K562 (cell line): ENCODE measurements around the gene C7orf57. TPM values are rescaled to one million over a fixed set of nuclear protein-coding genes. Genes with fewer than 3 reads are reported as not detected.

Source experiments
- ARNT ChIP-seq, 2 experiments: fragments of 450-650 bp; IDR thresholded peaks; 2 replicates each; pipeline ENCODE4 v1.6.1; 2016; ENCODE audit warnings: mild to moderate bottlenecking in 1 of 2
- ATF1 ChIP-seq, 2 experiments: fragments of 450-650 bp in 1 of 2; IDR thresholded peaks; 2 replicates each; pipeline ENCODE4 v1.6.1; 2016; ENCODE audit warnings: missing compliant biosample characterization in 1 of 2, missing genetic modification characterization in 1 of 2
- ATF7 ChIP-seq: fragments of 450-650 bp; IDR thresholded peaks from 2 replicates; pipeline ENCODE4 v1.7.1; 2014; ENCODE audit warnings: mild to moderate bottlenecking, moderate library complexity
- BDP1 ChIP-seq: IDR thresholded peaks from 3 replicates; pipeline ENCODE4 v1.6.1; 2011; ENCODE audit not compliant: insufficient read length, insufficient read depth
- BRCA1 ChIP-seq, 2 experiments: fragments of 450-650 bp in 1 of 2; sonication (generic) in 1 of 2; formaldehyde crosslinking in 1 of 2; IDR thresholded peaks; 2 replicates each; pipeline versions ENCODE4 v1.5.0 to v1.6.1; 2017 to 2020; ENCODE audit warnings: mild to moderate bottlenecking in 1 of 2, missing genetic modification reagents in 1 of 2
- BRD9 ChIP-seq: fragments of 450-650 bp; IDR thresholded peaks from 2 replicates; pipeline ENCODE4 v1.6.1; 2018; ENCODE audit warnings: low read depth; ENCODE audit not compliant: partially characterized antibody
- CTBP1 ChIP-seq: fragments of 450-650 bp; IDR thresholded peaks from 2 replicates; pipeline ENCODE4 v1.6.1; 2016; ENCODE audit warnings: borderline replicate concordance
- LEF1 ChIP-seq: fragments of 450-650 bp; IDR thresholded peaks from 2 replicates; pipeline ENCODE4 v1.6.1; 2016; ENCODE audit warnings: mild to moderate bottlenecking
- MBD2 ChIP-seq: sonication (generic); IDR thresholded peaks from 2 replicates; pipeline ENCODE4 v1.6.1; 2016; ENCODE audit warnings: low read depth, borderline replicate concordance
- RBM39 ChIP-seq: fragments of 200-400 bp; formaldehyde crosslinking; optimal IDR thresholded peaks from 2 replicates; pipeline ENCODE3; 2018; ENCODE audit warnings: low read depth, low read length
- SAFB ChIP-seq: fragments of 200-400 bp; formaldehyde crosslinking; IDR thresholded peaks from 2 replicates; pipeline ENCODE4 v1.6.1; 2017; ENCODE audit warnings: low read depth, low read length, borderline replicate concordance
- SIN3B ChIP-seq: fragments of 450-650 bp; IDR thresholded peaks from 2 replicates; pipeline ENCODE4 v1.6.1; 2017; ENCODE audit warnings: low read depth, mild to moderate bottlenecking, moderate library complexity
- SMARCC2 ChIP-seq: fragments of 450-650 bp; IDR thresholded peaks from 2 replicates; pipeline ENCODE4 v1.6.1; 2017; ENCODE audit warnings: antibody characterized with exemption, moderate library complexity, mild to moderate bottlenecking, low read depth
- ZNF133 ChIP-seq: fragments of 250-450 bp; sonication (Bioruptor Pico); IDR thresholded peaks from 2 replicates; pipeline ENCODE4 v1.4.0; 2020; ENCODE audit warnings: mild to moderate bottlenecking
- polyA plus RNA-seq, 8 experiments: library from polyadenylated mRNA; depleted of rRNA in 4 of 8; stranded (reverse) in 5 of 8; unstranded in 3 of 8; fragments of >200 nt; fragmentation: Nextera tagmentation in 2 of 8; fragmentation: Illumina TruSeq in 1 of 8; extraction: Ambion mirVana in 2 of 8; extraction: Trizol in 1 of 8; gene quantifications; 2 replicates each; pipeline versions ENCODE4 v1.2.1 to v1.2.3, GENCODE V29; 2011 to 2014; ENCODE audit warnings: inconsistent platforms in 1 of 8, missing spikeins in 1 of 8
- total RNA-seq, 7 experiments: library from RNA; depleted of rRNA in 6 of 7; stranded (reverse); fragments of >200 nt in 6 of 7; fragmentation: Illumina TruSeq in 2 of 7; extraction: Trizol in 2 of 7; gene quantifications; 2 replicates each; pipeline versions ENCODE4 v1.2.1 to v1.2.3, GENCODE V29; 2011 to 2021; ENCODE audit warnings: low replicate concordance in 1 of 7
- TF ChIP-seq, protein P1 (sequence below): fragments of 250-450 bp; sonication (Bioruptor Pico); IDR thresholded peaks from 2 replicates; pipeline ENCODE4 v1.8.0; 2021; ENCODE audit warnings: borderline replicate concordance, mild to moderate bottlenecking, moderate library complexity; ENCODE audit not compliant: poor library complexity, severe bottlenecking
- TF ChIP-seq, protein P2 (sequence below): sonication (generic); formaldehyde crosslinking; IDR thresholded peaks from 2 replicates; pipeline ENCODE4 v1.8.0; 2023; ENCODE audit warnings: mild to moderate bottlenecking, missing genetic modification reagents
- TF ChIP-seq, protein P3 (sequence below): fragments of 150-350 bp; conservative IDR thresholded peaks from 2 replicates; pipeline ENCODE4 v1.6.1; 2014; ENCODE audit warnings: low read length
- TF ChIP-seq, protein P4 (sequence below): fragments of 250-450 bp; sonication (Bioruptor Pico); IDR thresholded peaks from 2 replicates; pipeline ENCODE4 v1.5.0; 2020; ENCODE audit warnings: mild to moderate bottlenecking
- TF ChIP-seq, protein P5 (sequence below): sonication (generic); formaldehyde crosslinking; IDR thresholded peaks from 2 replicates; pipeline ENCODE4 v1.8.0; 2022; ENCODE audit warnings: missing genetic modification reagents, mild to moderate bottlenecking, moderate library complexity, borderline replicate concordance

C7orf57 gene
- total and polyA plus RNA-seq, 9 of the 15 experiments (the other 6 are each of a cell fraction or from before 2014, with no cell fraction given): not detected

DNA sequence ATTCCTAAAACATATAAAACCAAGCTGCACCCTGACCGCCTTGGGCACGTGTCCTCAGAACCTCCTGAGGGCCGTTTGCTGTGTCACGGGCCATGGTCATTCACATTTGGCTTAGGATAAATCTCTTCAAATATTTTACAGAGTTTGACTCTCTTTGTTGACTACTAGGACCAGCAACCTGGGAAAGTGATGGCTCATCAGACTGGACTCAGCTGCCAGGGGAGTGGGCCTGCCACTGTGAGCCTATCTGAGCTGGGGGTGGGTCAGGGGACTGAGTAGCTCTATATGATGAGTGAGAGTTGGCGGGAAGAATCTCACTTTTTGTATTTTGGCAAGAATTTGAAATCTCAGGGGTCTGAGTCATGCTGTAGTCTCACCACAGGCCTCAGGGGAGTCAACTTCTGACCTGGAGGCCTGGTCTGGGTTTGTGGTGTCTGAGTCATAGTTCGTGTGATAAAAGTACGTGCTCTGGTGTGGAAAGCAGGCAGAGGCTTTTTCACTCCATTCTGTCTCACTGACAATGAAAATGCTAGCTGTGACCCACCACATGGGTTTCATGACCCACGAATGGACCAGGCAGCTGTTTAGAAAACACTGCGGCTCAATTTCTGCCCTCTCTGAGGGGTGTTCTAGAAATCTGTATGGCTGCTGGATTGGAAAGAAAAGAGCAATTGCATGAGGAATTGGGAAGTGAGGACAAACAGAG is 49.5 kb downstream of the C7orf57 start (continued):
- TF ChIP-seq ZNF133 (no peak), ATF7 (peak; percentile 79), SIN3B (no peak), SAFB (no peak), LEF1 (peak; percentile 58; the same call in 1 of the 2 replicates), BRD9 (peak; percentile 44), SMARCC2 (peak; percentile 85), MBD2 (0 out of 2 replicates have a peak, but pooled peaks have one; percentile 38), BRCA1 (IDR thresholded peaks at IDR 0.05) (no peak), BRCA1 (CRISPR knock-in tag; IDR thresholded peaks at IDR 0.05) (no peak), ARNT (IDR thresholded peaks at IDR 0.05) (no peak), ATF1 (CRISPR knock-in tag; IDR thresholded peaks at IDR 0.05) (no peak), ATF1 (tag; IDR thresholded peaks at IDR 0.05) (peak; percentile 56), CTBP1 (peak; percentile 32; the same call in 1 of the 2 replicates), RBM39 (no peak), BDP1 (no peak)
- TF ChIP-seq, protein P1, sequence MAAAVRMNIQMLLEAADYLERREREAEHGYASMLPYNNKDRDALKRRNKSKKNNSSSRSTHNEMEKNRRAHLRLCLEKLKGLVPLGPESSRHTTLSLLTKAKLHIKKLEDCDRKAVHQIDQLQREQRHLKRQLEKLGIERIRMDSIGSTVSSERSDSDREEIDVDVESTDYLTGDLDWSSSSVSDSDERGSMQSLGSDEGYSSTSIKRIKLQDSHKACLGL (CRISPR knock-in tag): no peak
- TF ChIP-seq, protein P2, sequence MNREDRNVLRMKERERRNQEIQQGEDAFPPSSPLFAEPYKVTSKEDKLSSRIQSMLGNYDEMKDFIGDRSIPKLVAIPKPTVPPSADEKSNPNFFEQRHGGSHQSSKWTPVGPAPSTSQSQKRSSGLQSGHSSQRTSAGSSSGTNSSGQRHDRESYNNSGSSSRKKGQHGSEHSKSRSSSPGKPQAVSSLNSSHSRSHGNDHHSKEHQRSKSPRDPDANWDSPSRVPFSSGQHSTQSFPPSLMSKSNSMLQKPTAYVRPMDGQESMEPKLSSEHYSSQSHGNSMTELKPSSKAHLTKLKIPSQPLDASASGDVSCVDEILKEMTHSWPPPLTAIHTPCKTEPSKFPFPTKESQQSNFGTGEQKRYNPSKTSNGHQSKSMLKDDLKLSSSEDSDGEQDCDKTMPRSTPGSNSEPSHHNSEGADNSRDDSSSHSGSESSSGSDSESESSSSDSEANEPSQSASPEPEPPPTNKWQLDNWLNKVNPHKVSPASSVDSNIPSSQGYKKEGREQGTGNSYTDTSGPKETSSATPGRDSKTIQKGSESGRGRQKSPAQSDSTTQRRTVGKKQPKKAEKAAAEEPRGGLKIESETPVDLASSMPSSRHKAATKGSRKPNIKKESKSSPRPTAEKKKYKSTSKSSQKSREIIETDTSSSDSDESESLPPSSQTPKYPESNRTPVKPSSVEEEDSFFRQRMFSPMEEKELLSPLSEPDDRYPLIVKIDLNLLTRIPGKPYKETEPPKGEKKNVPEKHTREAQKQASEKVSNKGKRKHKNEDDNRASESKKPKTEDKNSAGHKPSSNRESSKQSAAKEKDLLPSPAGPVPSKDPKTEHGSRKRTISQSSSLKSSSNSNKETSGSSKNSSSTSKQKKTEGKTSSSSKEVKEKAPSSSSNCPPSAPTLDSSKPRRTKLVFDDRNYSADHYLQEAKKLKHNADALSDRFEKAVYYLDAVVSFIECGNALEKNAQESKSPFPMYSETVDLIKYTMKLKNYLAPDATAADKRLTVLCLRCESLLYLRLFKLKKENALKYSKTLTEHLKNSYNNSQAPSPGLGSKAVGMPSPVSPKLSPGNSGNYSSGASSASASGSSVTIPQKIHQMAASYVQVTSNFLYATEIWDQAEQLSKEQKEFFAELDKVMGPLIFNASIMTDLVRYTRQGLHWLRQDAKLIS (CRISPR knock-in tag): no peak
- TF ChIP-seq, protein P3, sequence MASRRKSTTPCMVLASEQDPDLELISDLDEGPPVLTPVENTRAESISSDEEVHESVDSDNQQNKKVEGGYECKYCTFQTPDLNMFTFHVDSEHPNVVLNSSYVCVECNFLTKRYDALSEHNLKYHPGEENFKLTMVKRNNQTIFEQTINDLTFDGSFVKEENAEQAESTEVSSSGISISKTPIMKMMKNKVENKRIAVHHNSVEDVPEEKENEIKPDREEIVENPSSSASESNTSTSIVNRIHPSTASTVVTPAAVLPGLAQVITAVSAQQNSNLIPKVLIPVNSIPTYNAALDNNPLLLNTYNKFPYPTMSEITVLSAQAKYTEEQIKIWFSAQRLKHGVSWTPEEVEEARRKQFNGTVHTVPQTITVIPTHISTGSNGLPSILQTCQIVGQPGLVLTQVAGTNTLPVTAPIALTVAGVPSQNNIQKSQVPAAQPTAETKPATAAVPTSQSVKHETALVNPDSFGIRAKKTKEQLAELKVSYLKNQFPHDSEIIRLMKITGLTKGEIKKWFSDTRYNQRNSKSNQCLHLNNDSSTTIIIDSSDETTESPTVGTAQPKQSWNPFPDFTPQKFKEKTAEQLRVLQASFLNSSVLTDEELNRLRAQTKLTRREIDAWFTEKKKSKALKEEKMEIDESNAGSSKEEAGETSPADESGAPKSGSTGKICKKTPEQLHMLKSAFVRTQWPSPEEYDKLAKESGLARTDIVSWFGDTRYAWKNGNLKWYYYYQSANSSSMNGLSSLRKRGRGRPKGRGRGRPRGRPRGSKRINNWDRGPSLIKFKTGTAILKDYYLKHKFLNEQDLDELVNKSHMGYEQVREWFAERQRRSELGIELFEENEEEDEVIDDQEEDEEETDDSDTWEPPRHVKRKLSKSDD: no peak
- TF ChIP-seq, protein P4, sequence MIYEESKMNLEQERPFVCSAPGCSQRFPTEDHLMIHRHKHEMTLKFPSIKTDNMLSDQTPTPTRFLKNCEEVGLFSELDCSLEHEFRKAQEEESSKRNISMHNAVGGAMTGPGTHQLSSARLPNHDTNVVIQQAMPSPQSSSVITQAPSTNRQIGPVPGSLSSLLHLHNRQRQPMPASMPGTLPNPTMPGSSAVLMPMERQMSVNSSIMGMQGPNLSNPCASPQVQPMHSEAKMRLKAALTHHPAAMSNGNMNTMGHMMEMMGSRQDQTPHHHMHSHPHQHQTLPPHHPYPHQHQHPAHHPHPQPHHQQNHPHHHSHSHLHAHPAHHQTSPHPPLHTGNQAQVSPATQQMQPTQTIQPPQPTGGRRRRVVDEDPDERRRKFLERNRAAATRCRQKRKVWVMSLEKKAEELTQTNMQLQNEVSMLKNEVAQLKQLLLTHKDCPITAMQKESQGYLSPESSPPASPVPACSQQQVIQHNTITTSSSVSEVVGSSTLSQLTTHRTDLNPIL (CRISPR knock-in tag): no peak
- TF ChIP-seq, protein P5, sequence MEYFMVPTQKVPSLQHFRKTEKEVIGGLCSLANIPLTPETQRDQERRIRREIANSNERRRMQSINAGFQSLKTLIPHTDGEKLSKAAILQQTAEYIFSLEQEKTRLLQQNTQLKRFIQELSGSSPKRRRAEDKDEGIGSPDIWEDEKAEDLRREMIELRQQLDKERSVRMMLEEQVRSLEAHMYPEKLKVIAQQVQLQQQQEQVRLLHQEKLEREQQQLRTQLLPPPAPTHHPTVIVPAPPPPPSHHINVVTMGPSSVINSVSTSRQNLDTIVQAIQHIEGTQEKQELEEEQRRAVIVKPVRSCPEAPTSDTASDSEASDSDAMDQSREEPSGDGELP (CRISPR knock-in tag): no peak
